Measurements from ENCODE around the gene LDB3.

GRCh38 chr10:86705139-86705538, 36.8 kb downstream of the LDB3 start:
- TF ChIP-seq MAFK (IDR thresholded peaks at IDR 0.05; ENCODE audit: low read depth, low read length) (no peak), MXI1 (IDR thresholded peaks at IDR 0.05; ENCODE audit: borderline replicate concordance, low read depth, low read length) (no peak), FOS (IDR thresholded peaks at IDR 0.05; ENCODE audit: low read depth, low read length) (no peak), POLR2A (IDR thresholded peaks at IDR 0.05; ENCODE audit: low read depth, low read length) (no peak), CEBPB (IDR thresholded peaks at IDR 0.05; ENCODE audit: low read depth, low read length) (no peak), BHLHE40 (IDR thresholded peaks at IDR 0.05; ENCODE audit: low read depth, low read length) (no peak), RAD21 (IDR thresholded peaks at IDR 0.05; ENCODE audit: low read length) (no peak), RFX5 (IDR thresholded peaks at IDR 0.05; ENCODE audit: low read depth, low read length) (no peak), SMC3 (IDR thresholded peaks at IDR 0.05; ENCODE audit: low read depth, low read length) (no peak), MAZ (IDR thresholded peaks at IDR 0.05; ENCODE audit: borderline replicate concordance, low read depth, low read length) (no peak), USF2 (IDR thresholded peaks at IDR 0.05; ENCODE audit: low read depth, low read length) (no peak), CHD1 (IDR thresholded peaks at IDR 0.05; ENCODE audit: low read depth, low read length) (no peak)
- TF ChIP-seq, protein P1, sequence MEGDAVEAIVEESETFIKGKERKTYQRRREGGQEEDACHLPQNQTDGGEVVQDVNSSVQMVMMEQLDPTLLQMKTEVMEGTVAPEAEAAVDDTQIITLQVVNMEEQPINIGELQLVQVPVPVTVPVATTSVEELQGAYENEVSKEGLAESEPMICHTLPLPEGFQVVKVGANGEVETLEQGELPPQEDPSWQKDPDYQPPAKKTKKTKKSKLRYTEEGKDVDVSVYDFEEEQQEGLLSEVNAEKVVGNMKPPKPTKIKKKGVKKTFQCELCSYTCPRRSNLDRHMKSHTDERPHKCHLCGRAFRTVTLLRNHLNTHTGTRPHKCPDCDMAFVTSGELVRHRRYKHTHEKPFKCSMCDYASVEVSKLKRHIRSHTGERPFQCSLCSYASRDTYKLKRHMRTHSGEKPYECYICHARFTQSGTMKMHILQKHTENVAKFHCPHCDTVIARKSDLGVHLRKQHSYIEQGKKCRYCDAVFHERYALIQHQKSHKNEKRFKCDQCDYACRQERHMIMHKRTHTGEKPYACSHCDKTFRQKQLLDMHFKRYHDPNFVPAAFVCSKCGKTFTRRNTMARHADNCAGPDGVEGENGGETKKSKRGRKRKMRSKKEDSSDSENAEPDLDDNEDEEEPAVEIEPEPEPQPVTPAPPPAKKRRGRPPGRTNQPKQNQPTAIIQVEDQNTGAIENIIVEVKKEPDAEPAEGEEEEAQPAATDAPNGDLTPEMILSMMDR (conservative IDR thresholded peaks at IDR 0.05; ENCODE audit: low read depth, low read length) = no peak

Measured in IMR-90 (cell line).